ENCODE data around the gene ZNF764. TPM values are rescaled to one million over a fixed set of nuclear protein-coding genes. Genes with fewer than 3 reads are reported as not detected.

Gene ZNF764
- total RNA-seq, 1 donor from 2014 or later, result 16.4 TPM

GRCh38 chr16:30570636-30571444 is 12.7 kb upstream of the ZNF764 start:
- intact Hi-C loops (cut with micrococcal nuclease), result loop anchor here (5.0 kb wide), 1 partner anchor 351 kb away; the partner anchor contains the start of gene FBXL19

GRCh38 chr16:30569746-30570635 is 11.8 kb upstream of the ZNF764 start:
- intact Hi-C loops (cut with micrococcal nuclease), result loop anchor here (5.0 kb wide), 2 partner anchors 352 to 503 kb away; partner anchors contain the start of genes ALDOA and FBXL19

- intact Hi-C loops (cut with micrococcal nuclease), result loop anchor here (5.0 kb wide), 1 partner anchor 502 kb away; the partner anchor contains the start of gene ALDOA
Observed at GRCh38 chr16:30569281-30569680, 11.1 kb upstream of the ZNF764 start.

- intact Hi-C loops (cut with micrococcal nuclease), result loop anchor here (5.0 kb wide), 1 partner anchor 501 kb away; the partner anchor contains the start of gene ALDOA
Observed at GRCh38 chr16:30567991-30568638, 9.9 kb upstream of the ZNF764 start.

GRCh38 chr16:30567160-30567990 is 9.2 kb upstream of the ZNF764 start:
- intact Hi-C loops (cut with micrococcal nuclease), result loop anchor here (5.0 kb wide), 1 partner anchor 500 kb away; the partner anchor contains the start of gene ALDOA

- intact Hi-C loops (cut with micrococcal nuclease), result loop anchor here (5.0 kb wide), 1 partner anchor 499 kb away; the partner anchor contains the start of gene ALDOA
Observed at GRCh38 chr16:30566531-30566930, 8.4 kb upstream of the ZNF764 start.

GRCh38 chr16:30565984-30566383 is 7.8 kb upstream of the ZNF764 start:
- intact Hi-C loops (cut with micrococcal nuclease), result loop anchor here (5.0 kb wide), 1 partner anchor 499 kb away; the partner anchor contains the start of gene ALDOA

GRCh38 chr16:30565526-30565925 is 7.4 kb upstream of the ZNF764 start:
- intact Hi-C loops (cut with micrococcal nuclease), result loop anchor here (5.0 kb wide), 1 partner anchor 498 kb away; the partner anchor contains the start of gene ALDOA

- intact Hi-C loops (cut with micrococcal nuclease), result no loop called here
Observed at GRCh38 chr16:30562021-30562420, 3.8 kb upstream of the ZNF764 start.

- intact Hi-C loops (cut with micrococcal nuclease), result no loop called here
Observed at GRCh38 chr16:30561089-30561816, 3.1 kb upstream of the ZNF764 start.

- intact Hi-C loops (cut with micrococcal nuclease), result loop anchor here (2.0 kb wide), 1 partner anchor 33 kb away; the partner anchor contains the start of gene ZNF768
Observed at GRCh38 chr16:30559690-30560089, 1.5 kb upstream of the ZNF764 start.

- intact Hi-C loops (cut with micrococcal nuclease), result loop anchor here (1.0 to 2.0 kb wide), 7 partner anchors 13 to 135 kb away; partner anchors contain the start of genes FBRS, PRR14, ZNF768 and ZNF785
Observed at GRCh38 chr16:30558789-30559377, 709 bp upstream of the ZNF764 start.

- intact Hi-C loops (cut with micrococcal nuclease), result no loop called here
Observed at GRCh38 chr16:30557707-30557956, 542 bp downstream of the ZNF764 start.

- intact Hi-C loops (cut with micrococcal nuclease), result no loop called here
Observed at GRCh38 chr16:30556125-30556473, 2.1 kb downstream of the ZNF764 start.

GRCh38 chr16:30555315-30556124 is 2.7 kb downstream of the ZNF764 start:
- intact Hi-C loops (cut with micrococcal nuclease), result no loop called here

- intact Hi-C loops (cut with micrococcal nuclease), result no loop called here
Observed at GRCh38 chr16:30554557-30555314, 3.4 kb downstream of the ZNF764 start.

- intact Hi-C loops (cut with micrococcal nuclease), result no loop called here
Observed at GRCh38 chr16:30553393-30553899, 4.7 kb downstream of the ZNF764 start.
